Suprapubic skin (tissue), 4 donors: ENCODE results near the gene LTF. TPM values are rescaled to one million over a fixed set of nuclear protein-coding genes. Genes with fewer than 3 reads are reported as not detected.

Experiments used
- DNase-seq, 2 donors: peaks; one replicate each; pipeline ENCODE4 v3.0.0-alpha.2; 2019; ENCODE audit warnings: low spot score in 2 of 2
- H3K27ac ChIP-seq: fragments of 200-600 bp; sonication (generic); one replicate; pipeline ENCODE4 v1.5.1; 2019
- H3K27me3 ChIP-seq: fragments of 200-600 bp; sonication (generic); one replicate; pipeline ENCODE4 v1.5.1; 2019
- H3K36me3 ChIP-seq: fragments of 200-600 bp; sonication (generic); one replicate; pipeline ENCODE4 v1.5.1; 2019
- H3K4me1 ChIP-seq: fragments of 200-600 bp; sonication (generic); one replicate; pipeline ENCODE4 v1.5.1; 2019
- H3K4me3 ChIP-seq: fragments of 200-600 bp; sonication (generic); one replicate; pipeline ENCODE4 v1.5.1; 2019; ENCODE audit warnings: mild to moderate bottlenecking
- H3K9me3 ChIP-seq: fragments of 200-600 bp; sonication (generic); one replicate; pipeline ENCODE4 v1.5.1; 2019
- EP300 ChIP-seq: sonication (generic); formaldehyde crosslinking; IDR thresholded peaks from one replicate; pipeline ENCODE4 v1.6.1; 2017; ENCODE audit warnings: antibody characterized with exemption
- POLR2A ChIP-seq, 2 donors: fragments of 450-650 bp; IDR thresholded peaks; one replicate each; pipeline ENCODE4 v1.6.1; 2017; ENCODE audit warnings: antibody characterized with exemption in 2 of 2, mild to moderate bottlenecking in 2 of 2, moderate library complexity in 2 of 2
- POLR2AphosphoS5 ChIP-seq, 3 donors: sonication (generic); formaldehyde crosslinking; IDR thresholded peaks; one replicate each; pipeline ENCODE4 v1.6.1; 2017; ENCODE audit warnings: antibody characterized with exemption in 3 of 3
- WGBS: methylation state at CpG from one replicate; pipeline ENCODE4 v1.1.5; 2018; 5-methylcytosine and 5-hydroxymethylcytosine counted together
- total RNA-seq, 4 donors: library from RNA; depleted of rRNA; stranded (reverse); fragments of >200 nt; gene quantifications; one replicate each; pipeline ENCODE4 v1.1.0, GENCODE V29; 2016
- TF ChIP-seq, protein P1 (sequence below), 2 donors: fragments of 200-600 bp in 1 of 2; fragments of 450-650 bp in 1 of 2; sonication (generic) in 1 of 2; IDR thresholded peaks; one replicate each; pipeline ENCODE4 v1.5.1; 2016 to 2019; ENCODE audit warnings: antibody characterized with exemption in 2 of 2, mild to moderate bottlenecking in 1 of 2, moderate library complexity in 1 of 2

The LTF gene
- total RNA-seq, 4 donors from 2014 or later, result 2.3 to 8.6 (median 3.7) TPM

DNA sequence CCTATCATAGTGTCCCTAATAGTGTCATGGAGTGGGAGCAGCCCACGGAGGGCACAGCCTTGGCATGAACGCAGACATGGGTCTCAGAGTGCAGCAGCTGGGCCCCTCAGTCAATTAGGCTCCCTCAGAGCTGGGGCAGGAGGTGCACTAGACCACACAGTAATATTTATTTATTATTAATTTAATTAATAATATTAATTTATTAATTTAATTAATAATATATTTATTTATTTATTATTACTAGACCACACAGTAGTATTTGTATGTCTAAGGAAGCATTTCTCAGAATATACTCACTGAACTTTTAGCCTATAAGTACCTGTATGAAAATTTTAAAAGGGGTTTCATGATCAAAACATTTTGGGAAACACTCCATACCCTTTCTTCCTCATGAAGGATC is 63.1 kb downstream of the LTF start:
- no peak for TF ChIP-seq EP300
- TF ChIP-seq, protein P1, sequence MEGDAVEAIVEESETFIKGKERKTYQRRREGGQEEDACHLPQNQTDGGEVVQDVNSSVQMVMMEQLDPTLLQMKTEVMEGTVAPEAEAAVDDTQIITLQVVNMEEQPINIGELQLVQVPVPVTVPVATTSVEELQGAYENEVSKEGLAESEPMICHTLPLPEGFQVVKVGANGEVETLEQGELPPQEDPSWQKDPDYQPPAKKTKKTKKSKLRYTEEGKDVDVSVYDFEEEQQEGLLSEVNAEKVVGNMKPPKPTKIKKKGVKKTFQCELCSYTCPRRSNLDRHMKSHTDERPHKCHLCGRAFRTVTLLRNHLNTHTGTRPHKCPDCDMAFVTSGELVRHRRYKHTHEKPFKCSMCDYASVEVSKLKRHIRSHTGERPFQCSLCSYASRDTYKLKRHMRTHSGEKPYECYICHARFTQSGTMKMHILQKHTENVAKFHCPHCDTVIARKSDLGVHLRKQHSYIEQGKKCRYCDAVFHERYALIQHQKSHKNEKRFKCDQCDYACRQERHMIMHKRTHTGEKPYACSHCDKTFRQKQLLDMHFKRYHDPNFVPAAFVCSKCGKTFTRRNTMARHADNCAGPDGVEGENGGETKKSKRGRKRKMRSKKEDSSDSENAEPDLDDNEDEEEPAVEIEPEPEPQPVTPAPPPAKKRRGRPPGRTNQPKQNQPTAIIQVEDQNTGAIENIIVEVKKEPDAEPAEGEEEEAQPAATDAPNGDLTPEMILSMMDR (IDR thresholded peaks at IDR 0.05), result no peak
- TF ChIP-seq POLR2A (IDR thresholded peaks at IDR 0.05), result no peak
- no peak for TF ChIP-seq POLR2AphosphoS5 (IDR thresholded peaks at IDR 0.05)
- no peak overlapping the region for H3K27ac ChIP-seq
- no peaks in the 10 kb centered on the region for H3K27me3 ChIP-seq
- WGBS, result 91% methylated on average over 2 of the region's 2 CpGs
- no peak overlapping the region for H3K4me3 ChIP-seq
- DNase-seq, result no peak
- H3K36me3 ChIP-seq, result no peaks in the 10 kb centered on the region
- H3K4me1 ChIP-seq, result peaks cover 9% of the 10 kb centered on the region
- no peaks in the 10 kb centered on the region for H3K9me3 ChIP-seq

GRCh38 chr3:46400846-46401245 is 63.9 kb downstream of the LTF start:
- TF ChIP-seq POLR2A (IDR thresholded peaks at IDR 0.05) (no peak), POLR2AphosphoS5 (IDR thresholded peaks at IDR 0.05) (no peak), EP300 (no peak)
- TF ChIP-seq, protein P1 (IDR thresholded peaks at IDR 0.05), result no peak
- no peak overlapping the region for H3K27ac ChIP-seq

GRCh38 chr3:46400000-46400734 is 64.5 kb downstream of the LTF start:
- WGBS, result 77% methylated on average over 8 of the region's 8 CpGs
- H3K4me1 ChIP-seq, result peaks cover 1% of the 10 kb centered on the region

More at GRCh38 chr3:46400846-46401245, 63.9 kb downstream of the LTF start:
- Histone ChIP-seq H3K4me1 (peaks cover 8% of the 10 kb centered on the region), H3K27me3 (no peaks in the 10 kb centered on the region), H3K36me3 (no peaks in the 10 kb centered on the region), H3K9me3 (no peaks in the 10 kb centered on the region), H3K4me3 (no peak overlapping the region)
- 80% methylated on average over 5 of the region's 5 CpGs for WGBS
- DNase-seq, result no peak

GRCh38 chr3:46399557-46399956 is 65.1 kb downstream of the LTF start:
- TF ChIP-seq POLR2AphosphoS5 (IDR thresholded peaks at IDR 0.05) (no peak), EP300 (no peak), POLR2A (IDR thresholded peaks at IDR 0.05) (no peak)
- TF ChIP-seq, protein P1 (IDR thresholded peaks at IDR 0.05), result no peak
- H3K9me3 ChIP-seq, result no peaks in the 10 kb centered on the region
- H3K4me1 ChIP-seq, result no peaks in the 10 kb centered on the region
- 72% methylated on average over 2 of the region's 2 CpGs for WGBS
- H3K27me3 ChIP-seq, result no peaks in the 10 kb centered on the region
- H3K27ac ChIP-seq, result no peak overlapping the region
- H3K4me3 ChIP-seq, result no peak overlapping the region
- H3K36me3 ChIP-seq, result no peaks in the 10 kb centered on the region
- DNase-seq, result no peak

More at GRCh38 chr3:46400000-46400734, 64.5 kb downstream of the LTF start:
- H3K9me3 ChIP-seq, result no peaks in the 10 kb centered on the region
- no peaks in the 10 kb centered on the region for H3K36me3 ChIP-seq
- TF ChIP-seq POLR2A (IDR thresholded peaks at IDR 0.05) (no peak), POLR2AphosphoS5 (IDR thresholded peaks at IDR 0.05) (no peak), EP300 (no peak)
- TF ChIP-seq, protein P1 (IDR thresholded peaks at IDR 0.05), result no peak
- no peak for DNase-seq
- H3K27me3 ChIP-seq, result no peaks in the 10 kb centered on the region
- no peak overlapping the region for H3K4me3 ChIP-seq
- no peak overlapping the region for H3K27ac ChIP-seq

DNA sequence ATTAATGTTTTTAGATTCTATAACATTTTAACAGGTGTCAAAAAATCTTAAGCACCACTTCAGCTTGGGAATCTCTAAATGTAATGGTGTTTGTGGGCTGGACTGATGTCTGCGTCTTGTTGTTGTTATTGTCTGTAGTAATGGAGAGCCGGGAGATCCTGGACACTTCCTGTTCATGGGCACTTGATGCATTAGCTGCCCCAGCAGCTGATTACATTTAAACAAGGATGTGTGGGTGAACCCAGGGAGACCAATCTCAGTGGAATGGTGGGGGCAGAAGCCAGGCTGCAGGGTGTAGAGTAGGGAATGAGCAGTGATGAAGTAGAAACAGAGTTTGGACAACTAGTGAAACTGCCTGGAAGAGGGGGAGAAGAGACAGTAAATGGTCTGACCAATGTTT is 65.6 kb downstream of the LTF start:
- no peaks in the 10 kb centered on the region for H3K4me1 ChIP-seq
- H3K9me3 ChIP-seq, result no peaks in the 10 kb centered on the region
- no peak for TF ChIP-seq POLR2A (IDR thresholded peaks at IDR 0.05)
- TF ChIP-seq EP300, result no peak
- TF ChIP-seq, protein P1 (IDR thresholded peaks at IDR 0.05), result no peak
- TF ChIP-seq POLR2AphosphoS5 (IDR thresholded peaks at IDR 0.05), result no peak
- 83% methylated on average over 2 of the region's 2 CpGs for WGBS
- no peaks in the 10 kb centered on the region for H3K27me3 ChIP-seq
- H3K27ac ChIP-seq, result no peak overlapping the region
- H3K4me3 ChIP-seq, result no peak overlapping the region
- no peak for DNase-seq
- H3K36me3 ChIP-seq, result no peaks in the 10 kb centered on the region
